Measurements from ENCODE around the gene ELFN1. TPM values are rescaled to one million over a fixed set of nuclear protein-coding genes. Genes with fewer than 3 reads are reported as not detected.

The ELFN1 gene
- total RNA-seq, 1 donor from 2014 or later: 0.65 TPM

- no peak for TF ChIP-seq CTCF (IDR thresholded peaks at IDR 0.05)
- DNase-seq (ENCODE audit: low spot score): peak; percentile 30
- Mint-ChIP-seq H3K9me3 (ENCODE audit: low read depth) (no peaks in the 10 kb centered on the region), H3K27ac (ENCODE audit: unreplicated experiment) (no peak overlapping the region), H3K36me3 (ENCODE audit: low read depth) (no peaks in the 10 kb centered on the region), H3K27me3 (ENCODE audit: low read depth) (peaks cover 22% of the 10 kb centered on the region), H3K4me1 (ENCODE audit: low read depth) (peaks cover 5% of the 10 kb centered on the region), H3K4me3 (ENCODE audit: unreplicated experiment) (no peak overlapping the region)
These were observed 26.6 kb upstream of the ELFN1 start for GRCh38 chr7:1643270-1644092.

- H3K4me3 Mint-ChIP-seq (ENCODE audit: unreplicated experiment): no peak overlapping the region
- no peak overlapping the region for H3K27ac Mint-ChIP-seq (ENCODE audit: unreplicated experiment)
- H3K9me3 Mint-ChIP-seq (ENCODE audit: low read depth): no peaks in the 10 kb centered on the region
- peaks cover 5% of the 10 kb centered on the region for H3K4me1 Mint-ChIP-seq (ENCODE audit: low read depth)
- TF ChIP-seq CTCF (IDR thresholded peaks at IDR 0.05): no peak
- no peaks in the 10 kb centered on the region for H3K36me3 Mint-ChIP-seq (ENCODE audit: low read depth)
- peak; percentile 68 for DNase-seq (ENCODE audit: low spot score)
- H3K27me3 Mint-ChIP-seq (ENCODE audit: low read depth): peaks cover 31% of the 10 kb centered on the region
These were observed 25.6 kb upstream of the ELFN1 start for GRCh38 chr7:1644341-1645070.

GRCh38 chr7:1645071-1645409 is 25.0 kb upstream of the ELFN1 start:
- Mint-ChIP-seq H3K27ac (ENCODE audit: unreplicated experiment) (no peak overlapping the region), H3K36me3 (ENCODE audit: low read depth) (no peaks in the 10 kb centered on the region), H3K4me1 (ENCODE audit: low read depth) (peaks cover 5% of the 10 kb centered on the region), H3K4me3 (ENCODE audit: unreplicated experiment) (no peak overlapping the region), H3K27me3 (ENCODE audit: low read depth) (peaks cover 36% of the 10 kb centered on the region), H3K9me3 (ENCODE audit: low read depth) (no peaks in the 10 kb centered on the region)
- no peak for TF ChIP-seq CTCF (IDR thresholded peaks at IDR 0.05)
- DNase-seq (ENCODE audit: low spot score): peak; percentile 90

- peaks cover 5% of the 10 kb centered on the region for H3K4me1 Mint-ChIP-seq (ENCODE audit: low read depth)
- DNase-seq (ENCODE audit: low spot score): peak; percentile 83
These were observed 24.6 kb upstream of the ELFN1 start for GRCh38 chr7:1645476-1645875.

More at GRCh38 chr7:1645476-1645875, 24.6 kb upstream of the ELFN1 start:
- no peaks in the 10 kb centered on the region for H3K9me3 Mint-ChIP-seq (ENCODE audit: low read depth)
- H3K27ac Mint-ChIP-seq (ENCODE audit: unreplicated experiment): no peak overlapping the region
- H3K36me3 Mint-ChIP-seq (ENCODE audit: low read depth): no peaks in the 10 kb centered on the region
- H3K27me3 Mint-ChIP-seq (ENCODE audit: low read depth): peaks cover 38% of the 10 kb centered on the region
- no peak for TF ChIP-seq CTCF (IDR thresholded peaks at IDR 0.05)
- H3K4me3 Mint-ChIP-seq (ENCODE audit: unreplicated experiment): no peak overlapping the region
